IPS-20b (cell line): ENCODE results near the gene PAPOLB.

Experiments
- H3K27ac ChIP-seq: one replicate; pipeline ENCODE4 v1.5.1; 2013; ENCODE audit warnings: low read length
- H3K27me3 ChIP-seq: 2 replicates; pipeline ENCODE4 v1.6.1; 2013; ENCODE audit warnings: mild to moderate bottlenecking, low read length, inconsistent platforms; ENCODE audit not compliant: insufficient read depth
- H3K36me3 ChIP-seq: 2 replicates; pipeline ENCODE4 v1.6.1; 2013; ENCODE audit warnings: low read depth, mild to moderate bottlenecking, inconsistent platforms, low read length, moderate library complexity; ENCODE audit not compliant: insufficient read depth
- H3K4me1 ChIP-seq: 2 replicates; pipeline ENCODE4 v1.6.1; 2013; ENCODE audit warnings: mild to moderate bottlenecking, control low read depth, inconsistent platforms, low read length, moderate library complexity; ENCODE audit not compliant: insufficient read depth
- H3K4me3 ChIP-seq: 2 replicates; pipeline ENCODE4 v1.5.1; 2013; ENCODE audit warnings: mild to moderate bottlenecking, low read length, inconsistent platforms
- H3K9ac ChIP-seq: 2 replicates; pipeline ENCODE4 v1.6.1; 2013; ENCODE audit warnings: low read depth, mild to moderate bottlenecking, inconsistent platforms, low read length, moderate library complexity
- H3K9me3 ChIP-seq: 2 replicates; pipeline ENCODE4 v1.6.1; 2013; ENCODE audit warnings: mild to moderate bottlenecking, low read depth, low read length, inconsistent platforms; ENCODE audit not compliant: insufficient read depth

The PAPOLB gene

DNA sequence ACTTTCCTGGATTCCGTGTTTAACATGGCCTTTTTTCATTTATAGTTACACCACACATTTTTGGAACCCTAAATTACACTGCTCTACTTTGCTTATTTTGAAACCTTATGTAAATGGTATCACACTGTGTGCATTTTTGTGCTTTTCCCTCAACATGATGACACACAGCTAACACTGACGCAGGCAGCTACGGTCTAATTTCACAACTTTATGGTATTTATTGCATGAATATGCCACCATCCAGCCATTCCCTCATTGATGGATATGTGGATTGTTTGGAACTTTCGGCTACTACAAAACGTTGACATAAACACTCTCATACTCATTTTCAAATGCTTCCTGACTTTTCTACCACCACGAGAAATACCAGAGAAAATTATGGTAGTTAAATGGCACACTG lies 6.9 kb downstream of the PAPOLB start:
- no peaks in the 10 kb centered on the region; the same call in 1 of the 2 replicates for H3K27me3 ChIP-seq
- no peaks in the 10 kb centered on the region for H3K9me3 ChIP-seq
- no peak overlapping the region for H3K9ac ChIP-seq
- H3K27ac ChIP-seq, result no peak overlapping the region
- H3K4me1 ChIP-seq, result no peaks in the 10 kb centered on the region
- no peaks in the 10 kb centered on the region for H3K36me3 ChIP-seq
- H3K4me3 ChIP-seq, result no peak overlapping the region

- Histone ChIP-seq H3K9ac (no peak overlapping the region), H3K4me3 (no peak overlapping the region), H3K27ac (no peak overlapping the region), H3K36me3 (no peaks in the 10 kb centered on the region), H3K4me1 (no peaks in the 10 kb centered on the region), H3K9me3 (no peaks in the 10 kb centered on the region), H3K27me3 (no peaks in the 10 kb centered on the region)
Measured at GRCh38 chr7:4851459-4852422, 10.1 kb downstream of the PAPOLB start.

DNA sequence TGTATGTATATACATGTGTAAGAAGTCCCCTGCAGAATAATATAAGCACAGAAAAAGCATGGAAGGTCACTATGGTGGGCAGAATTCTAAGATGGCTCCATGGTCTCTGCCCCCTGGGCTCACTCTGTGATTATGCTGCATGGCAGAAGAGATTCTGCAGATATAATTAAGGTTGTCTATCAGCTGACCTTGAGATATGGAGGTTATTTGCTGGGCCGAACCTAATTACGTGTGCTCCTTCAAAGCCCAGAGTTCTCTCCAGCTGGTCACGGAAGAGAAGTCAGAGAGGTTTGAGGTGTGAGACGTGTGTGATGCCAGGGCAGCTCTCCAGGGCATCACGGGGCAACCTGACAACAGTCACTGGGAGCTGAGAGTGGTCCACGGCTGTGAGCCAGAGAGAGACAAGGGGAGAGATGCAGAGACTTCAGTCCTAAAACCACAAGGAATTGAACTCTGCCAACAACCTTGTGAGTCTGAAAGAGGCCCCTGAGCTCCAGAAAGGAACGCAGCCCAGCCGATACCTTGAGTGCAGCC lies 11.5 kb downstream of the PAPOLB start:
- Histone ChIP-seq H3K27ac (no peak overlapping the region), H3K4me1 (no peaks in the 10 kb centered on the region), H3K36me3 (no peaks in the 10 kb centered on the region), H3K9ac (no peak overlapping the region), H3K27me3 (no peaks in the 10 kb centered on the region; the same call in 1 of the 2 replicates), H3K4me3 (no peak overlapping the region), H3K9me3 (no peaks in the 10 kb centered on the region)

DNA sequence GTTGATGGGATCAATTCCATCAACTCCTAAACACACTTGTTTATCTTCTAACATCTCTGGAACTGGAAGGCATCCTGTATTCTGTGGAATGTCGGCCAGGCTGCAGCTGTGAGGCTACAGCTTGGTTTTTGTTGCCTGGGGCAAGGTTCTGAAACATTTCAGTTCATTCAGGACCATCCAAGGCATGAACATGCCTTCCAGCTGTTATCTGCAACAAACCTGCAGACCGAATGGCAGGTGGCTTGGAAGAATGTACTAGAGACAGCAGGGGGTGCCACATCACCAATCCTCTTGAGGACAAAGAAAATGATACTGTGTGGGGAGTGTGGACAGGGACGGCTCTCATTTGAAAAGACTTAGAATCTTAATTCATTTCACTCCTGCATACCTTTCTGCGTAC lies 12.4 kb downstream of the PAPOLB start:
- Histone ChIP-seq H3K27ac (no peak overlapping the region), H3K4me1 (no peaks in the 10 kb centered on the region), H3K4me3 (no peak overlapping the region), H3K9me3 (no peaks in the 10 kb centered on the region), H3K27me3 (no peaks in the 10 kb centered on the region; the same call in 1 of the 2 replicates), H3K9ac (no peak overlapping the region), H3K36me3 (no peaks in the 10 kb centered on the region)

- no peaks in the 10 kb centered on the region for H3K36me3 ChIP-seq
- peak overlapping the region; percentile 45 for H3K4me3 ChIP-seq
- peak overlapping the region; percentile 53 for H3K9ac ChIP-seq
- H3K9me3 ChIP-seq, result no peaks in the 10 kb centered on the region
- no peak overlapping the region for H3K27ac ChIP-seq
- no peaks in the 10 kb centered on the region; the same call in 1 of the 2 replicates for H3K27me3 ChIP-seq
- H3K4me1 ChIP-seq, result no peaks in the 10 kb centered on the region
Measured at GRCh38 chr7:4845740-4846142, 16.1 kb downstream of the PAPOLB start.

DNA sequence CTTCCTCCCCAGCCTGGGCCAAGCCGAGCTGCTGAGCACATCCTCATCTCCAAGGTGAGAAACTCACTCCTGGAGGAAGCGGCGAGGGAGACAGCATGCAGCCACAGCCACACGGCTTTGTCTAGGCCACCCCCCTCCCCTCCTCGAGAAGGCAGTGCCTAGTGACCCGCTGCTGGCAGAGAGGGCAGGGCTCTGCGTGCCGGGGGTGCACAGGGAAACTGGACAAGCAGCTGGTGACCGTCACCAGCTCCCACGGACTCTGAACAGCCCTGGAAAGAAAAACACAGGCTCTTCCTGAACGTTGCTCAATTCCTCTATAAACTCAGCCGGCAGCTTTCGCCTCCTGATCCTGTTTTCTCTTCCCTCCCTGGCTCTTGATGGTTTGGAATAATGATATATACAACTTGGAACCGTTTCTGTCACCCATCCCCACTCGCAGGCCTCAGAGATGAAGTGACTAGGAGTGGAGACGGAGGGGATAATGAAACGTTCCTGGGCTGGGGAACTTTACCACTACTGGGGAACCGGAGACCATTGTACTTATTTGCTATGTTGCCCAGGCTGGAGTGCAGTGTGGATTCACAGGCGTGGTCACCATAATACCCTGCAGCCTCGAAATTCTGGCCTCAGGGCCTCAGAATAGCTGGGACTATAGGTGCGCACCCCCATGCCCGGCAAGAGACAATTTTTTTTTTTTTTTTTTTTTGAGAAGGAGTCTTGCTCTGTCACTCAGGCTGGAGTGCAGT lies 19.3 kb downstream of the PAPOLB start:
- H3K36me3 ChIP-seq, result no peaks in the 10 kb centered on the region
- no peak overlapping the region for H3K27ac ChIP-seq
- H3K27me3 ChIP-seq, result no peaks in the 10 kb centered on the region; the same call in 1 of the 2 replicates
- H3K4me1 ChIP-seq, result no peaks in the 10 kb centered on the region
- no peaks in the 10 kb centered on the region for H3K9me3 ChIP-seq
- no peak overlapping the region for H3K9ac ChIP-seq
- no peak overlapping the region for H3K4me3 ChIP-seq

DNA sequence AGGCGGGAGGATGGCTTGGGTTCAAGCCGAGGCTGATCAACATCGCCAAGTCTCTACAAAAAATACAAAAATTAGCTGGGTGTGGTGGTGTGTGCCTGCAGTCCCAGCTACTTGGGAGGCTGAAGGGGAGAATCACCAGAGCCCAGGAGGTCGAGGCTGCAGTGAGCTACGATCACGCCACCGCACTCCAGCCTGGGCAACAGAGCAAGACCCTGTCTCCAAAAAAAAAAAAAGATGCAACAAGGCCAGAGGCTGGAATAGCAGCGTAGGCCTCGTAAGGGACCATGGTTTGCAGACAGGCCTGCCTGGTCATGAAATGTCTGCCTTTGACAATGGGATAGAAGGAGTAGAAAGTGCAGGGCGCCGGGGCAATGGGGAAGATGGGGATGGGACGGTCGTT lies 20.0 kb downstream of the PAPOLB start:
- Histone ChIP-seq H3K9ac (no peak overlapping the region), H3K27ac (no peak overlapping the region), H3K4me3 (no peak overlapping the region), H3K9me3 (no peaks in the 10 kb centered on the region), H3K27me3 (no peaks in the 10 kb centered on the region; the same call in 1 of the 2 replicates), H3K36me3 (no peaks in the 10 kb centered on the region), H3K4me1 (no peaks in the 10 kb centered on the region)

DNA sequence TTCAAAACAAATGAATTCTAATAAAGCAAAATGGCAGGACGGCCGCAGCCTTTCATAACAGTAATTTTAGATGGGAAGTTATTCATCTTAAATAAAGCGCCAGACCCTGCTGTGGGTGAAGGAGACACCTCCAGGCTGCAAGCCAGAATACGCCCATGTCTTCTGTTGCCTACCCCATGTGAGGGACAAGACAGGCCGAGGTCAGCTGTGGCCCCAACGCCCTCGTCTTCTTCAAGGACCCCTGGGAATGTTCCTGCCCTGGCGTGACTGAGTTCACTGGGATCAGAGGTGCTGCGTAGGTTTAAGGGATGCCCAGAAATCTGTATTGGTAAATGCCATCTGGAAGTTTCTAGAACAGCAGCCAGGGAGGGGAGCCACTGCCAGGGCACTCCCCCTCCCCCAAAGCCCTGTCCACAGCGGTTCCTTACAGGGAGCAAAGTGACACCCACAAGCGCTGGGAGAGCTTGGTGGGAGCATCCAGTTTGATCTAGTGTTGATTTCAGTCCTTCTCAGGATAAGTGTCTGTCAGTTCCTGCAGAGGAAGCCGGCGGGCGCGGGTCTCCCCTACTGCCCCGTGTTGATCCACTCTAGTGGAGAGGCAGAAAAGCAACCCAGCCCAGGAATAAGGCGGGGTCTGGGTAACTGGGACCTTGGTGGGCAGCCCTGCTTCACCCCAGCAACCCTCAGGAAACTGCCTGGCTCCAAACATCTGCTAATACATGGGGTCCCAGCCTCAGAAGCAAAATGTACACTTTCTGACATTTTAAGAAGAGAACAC lies 20.6 kb downstream of the PAPOLB start:
- no peak overlapping the region for H3K9ac ChIP-seq
- no peaks in the 10 kb centered on the region for H3K9me3 ChIP-seq
- no peaks in the 10 kb centered on the region for H3K4me1 ChIP-seq
- no peak overlapping the region for H3K4me3 ChIP-seq
- no peak overlapping the region for H3K27ac ChIP-seq
- no peaks in the 10 kb centered on the region; the same call in 1 of the 2 replicates for H3K27me3 ChIP-seq
- H3K36me3 ChIP-seq, result no peaks in the 10 kb centered on the region

DNA sequence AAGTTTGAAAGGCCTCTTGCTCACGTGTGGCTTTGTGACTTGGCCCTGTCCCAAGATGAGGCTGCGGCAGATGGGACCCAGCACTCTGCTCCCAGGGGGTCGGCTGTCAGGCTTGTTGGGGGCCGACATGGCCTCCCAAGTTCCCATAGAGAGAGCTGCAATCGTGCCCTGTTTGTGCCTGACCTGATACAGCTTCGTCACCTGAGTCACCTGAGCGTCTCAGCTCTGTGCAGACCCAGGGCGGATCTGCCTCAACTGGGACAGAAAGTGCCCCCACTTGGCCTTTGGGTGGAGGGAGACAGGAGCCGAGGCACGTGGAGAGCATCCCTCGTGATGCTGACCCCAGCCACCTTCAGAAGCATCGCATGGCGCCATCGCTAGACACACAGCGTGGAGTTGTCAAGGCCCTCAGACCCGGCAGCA lies 21.7 kb downstream of the PAPOLB start:
- H3K27ac ChIP-seq, result no peak overlapping the region
- no peaks in the 10 kb centered on the region for H3K9me3 ChIP-seq
- no peak overlapping the region for H3K4me3 ChIP-seq
- no peaks in the 10 kb centered on the region for H3K4me1 ChIP-seq
- H3K27me3 ChIP-seq, result no peaks in the 10 kb centered on the region
- H3K36me3 ChIP-seq, result no peaks in the 10 kb centered on the region
- H3K9ac ChIP-seq, result no peak overlapping the region

DNA sequence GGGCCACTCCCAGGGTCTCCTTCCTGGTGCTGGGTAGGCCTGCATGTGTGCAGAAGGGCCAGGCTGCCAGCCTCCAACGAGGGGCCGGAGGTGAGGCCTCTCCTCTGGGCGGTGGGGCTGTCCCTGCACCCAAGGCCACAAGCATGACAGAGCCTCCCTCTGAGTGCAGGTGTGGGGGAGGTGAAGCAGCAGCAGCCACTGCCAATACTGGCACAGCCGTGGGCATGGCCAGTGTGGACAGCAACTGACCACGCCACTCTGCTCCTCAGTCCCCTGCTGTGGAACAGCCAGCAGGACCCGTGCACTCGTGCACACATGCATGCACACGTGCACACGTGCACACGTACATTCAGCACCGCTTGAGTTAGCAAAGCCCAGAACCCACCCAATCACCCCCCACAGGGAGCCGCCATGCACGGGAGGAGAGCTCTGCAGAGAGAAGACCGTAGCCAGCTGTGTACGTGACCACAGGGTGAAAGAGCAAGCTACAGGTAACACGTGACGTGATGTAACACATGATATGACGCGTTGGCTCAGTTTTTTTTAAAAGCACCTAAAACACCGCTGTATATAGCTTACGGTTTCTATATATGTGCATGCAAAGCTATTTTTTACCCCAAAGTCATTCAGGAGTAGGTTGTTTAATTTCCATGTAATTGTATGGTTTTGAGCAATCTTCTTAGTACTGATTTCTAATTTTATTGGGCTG lies 23.1 kb downstream of the PAPOLB start:
- Histone ChIP-seq H3K27ac (no peak overlapping the region), H3K36me3 (no peaks in the 10 kb centered on the region), H3K9me3 (no peaks in the 10 kb centered on the region), H3K4me3 (no peak overlapping the region), H3K4me1 (no peaks in the 10 kb centered on the region), H3K9ac (no peak overlapping the region), H3K27me3 (no peaks in the 10 kb centered on the region)
